ENCODE data around the gene AKR1B1. TPM values are rescaled to one million over a fixed set of nuclear protein-coding genes. Genes with fewer than 3 reads are reported as not detected.

The AKR1B1 gene
- total RNA-seq, 1 experiment from 2014 or later, result 235 TPM

Other genes with a start within 250 kb of the AKR1B1 start
- gene SLC35B4, start 142.2 kb downstream of the AKR1B1 start, total RNA-seq (2014; rRNA removed; shearing (Covaris generic)), result 13.9 and 19.8 TPM in 2 replicates
- gene AKR1B10, start 68.5 kb upstream of the AKR1B1 start, total RNA-seq (2014; rRNA removed; shearing (Covaris generic)), result 3.6 TPM in 1 of 2 replicates, not detected in the other
- gene AKR1B15, start 90.0 kb upstream of the AKR1B1 start, total RNA-seq (2014; rRNA removed; shearing (Covaris generic)), result not detected in 2 replicates
- 4.9 and 10.8 TPM in 2 replicates for gene BPGM, start 187.8 kb upstream of the AKR1B1 start, total RNA-seq (2014; rRNA removed; shearing (Covaris generic))